ENCODE results near the gene BLOC1S2.
"Not testable (repeated sequence)": the region's sequence is repeated elsewhere in the genome, so short reads cannot be mapped to it uniquely, and the experiment has no call there.

The BLOC1S2 gene

DNA sequence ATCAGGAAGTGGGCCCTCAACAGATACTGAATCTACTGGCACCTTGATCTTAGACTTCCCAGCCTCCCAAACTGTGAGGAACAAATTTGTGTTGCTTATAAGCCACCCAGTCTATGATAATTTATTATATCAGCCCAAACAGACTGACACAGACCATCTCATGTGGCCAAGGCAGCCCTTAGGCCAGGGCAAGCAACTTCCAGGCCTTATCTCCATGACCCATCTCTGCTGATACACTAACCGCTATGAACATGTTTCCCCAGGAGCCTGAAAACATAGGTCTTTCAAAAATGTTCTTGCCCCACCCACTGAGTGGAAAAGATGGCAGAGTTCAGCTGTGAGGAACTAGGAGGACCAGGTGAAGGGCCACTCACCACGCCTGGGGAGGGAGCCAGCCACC, 3.2 kb upstream of the BLOC1S2 start:
- DNase-seq = no peak

- no peak for DNase-seq
Measured at GRCh38 chr10:100288196-100288595, 1.7 kb upstream of the BLOC1S2 start.

GRCh38 chr10:100287756-100288155, 1.3 kb upstream of the BLOC1S2 start:
- no peak for DNase-seq

- DNase-seq = not testable (repeated sequence)
Measured at GRCh38 chr10:100285326-100285725, 1.2 kb downstream of the BLOC1S2 start.

GRCh38 chr10:100282907-100283306, 3.6 kb downstream of the BLOC1S2 start:
- DNase-seq = no peak

DNA sequence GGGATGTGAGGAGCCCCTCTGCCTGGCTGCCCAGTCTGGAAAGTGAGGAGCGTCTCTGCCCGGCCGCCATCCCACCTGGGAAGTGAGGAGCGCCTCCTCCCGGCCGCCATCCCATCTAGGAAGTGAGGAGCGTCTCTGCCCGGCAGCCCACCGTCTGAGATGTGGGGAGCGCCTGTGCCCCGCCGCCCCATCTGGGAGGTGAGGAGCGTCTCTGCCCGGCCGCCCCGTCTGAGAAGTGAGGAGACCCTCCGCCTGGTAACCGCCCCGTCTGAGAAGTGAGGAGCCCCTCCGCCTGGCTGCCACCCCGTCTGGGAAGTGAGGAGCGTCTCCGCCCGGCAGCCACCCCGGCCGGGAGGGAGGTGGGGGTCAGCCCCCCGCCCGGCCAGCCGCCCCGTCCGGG, 9.5 kb downstream of the BLOC1S2 start:
- DNase-seq = not testable (repeated sequence)

DNA sequence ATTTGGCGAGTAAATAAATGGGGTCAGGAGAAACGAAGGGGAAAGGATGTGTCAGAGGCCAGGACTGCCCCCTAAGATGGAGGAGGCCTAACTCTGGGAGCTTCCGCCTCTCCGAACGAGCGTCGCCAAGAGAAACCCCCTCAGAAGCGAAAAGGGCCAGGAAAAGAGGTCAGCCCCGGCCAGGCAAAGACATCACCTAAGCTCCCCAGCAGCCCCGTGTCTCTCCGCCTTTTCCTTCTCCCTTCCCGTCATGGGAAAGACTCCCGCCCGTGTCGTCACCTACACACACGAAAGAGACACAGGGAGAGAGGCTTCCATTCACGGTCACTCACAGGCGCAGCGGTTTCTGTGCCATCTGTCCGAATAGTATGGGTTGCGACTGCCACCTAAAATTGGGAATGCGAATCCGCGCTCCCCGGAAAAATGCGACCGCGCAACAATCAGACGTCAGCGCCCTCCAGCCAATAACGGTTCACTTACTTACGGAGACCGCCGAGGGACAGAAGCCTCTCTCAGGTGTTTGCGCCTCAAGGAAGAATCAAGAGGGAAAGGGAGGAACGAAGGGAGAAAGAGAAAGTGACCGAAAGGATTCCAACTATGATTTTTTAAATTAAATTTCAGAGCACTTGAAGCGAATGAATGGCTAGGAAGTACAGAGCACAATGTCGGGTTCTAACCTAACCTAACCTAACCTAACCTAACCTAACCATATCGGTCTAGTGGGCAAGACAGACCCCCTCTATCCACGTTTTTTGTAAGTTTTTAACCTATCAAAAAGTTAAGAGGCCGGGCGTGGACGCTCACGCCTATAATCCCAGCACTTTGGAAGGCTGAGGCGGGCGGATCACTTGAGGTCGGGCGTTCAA, 19.0 kb downstream of the BLOC1S2 start, which contains the start of gene CWF19L1:
CWF19L1 (minus strand) TSS at position 400 of the 866 bp plus-strand sequence; CDS start at position 355, 45 bp downstream.
- peak; percentile 10 to 51 (median 34) for DNase-seq

GRCh38 chr10:100265821-100266485, 20.5 kb downstream of the BLOC1S2 start:
- no peak for DNase-seq

DNA sequence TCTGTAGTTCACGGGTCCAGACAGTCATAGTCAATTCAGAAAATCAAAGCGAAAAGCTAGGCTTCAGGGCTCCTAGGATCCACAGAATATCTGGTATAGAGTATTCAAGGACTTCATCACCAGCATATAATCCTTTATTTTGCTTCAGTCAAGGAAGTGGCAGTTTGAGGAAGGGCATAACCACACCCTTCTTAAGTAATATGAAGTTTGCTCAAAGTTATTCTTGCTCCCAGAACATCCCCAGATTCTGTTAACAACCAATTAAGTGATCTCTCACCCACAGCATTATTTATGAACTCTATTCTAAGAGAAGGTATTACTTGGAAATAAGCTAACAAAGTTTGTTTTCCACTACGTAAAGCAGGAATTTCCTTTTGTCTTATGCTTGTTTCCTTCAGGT, 32.3 kb downstream of the BLOC1S2 start:
- no peak for DNase-seq

GRCh38 chr10:100253041-100253440, 33.4 kb downstream of the BLOC1S2 start:
- no peak for DNase-seq

GRCh38 chr10:100248820-100249219, 37.7 kb downstream of the BLOC1S2 start:
- DNase-seq = no peak

GRCh38 chr10:100245484-100246220, 40.8 kb downstream of the BLOC1S2 start:
- no peak for DNase-seq

- DNase-seq = no peak
Measured at GRCh38 chr10:100239851-100240250, 46.6 kb downstream of the BLOC1S2 start.

DNA sequence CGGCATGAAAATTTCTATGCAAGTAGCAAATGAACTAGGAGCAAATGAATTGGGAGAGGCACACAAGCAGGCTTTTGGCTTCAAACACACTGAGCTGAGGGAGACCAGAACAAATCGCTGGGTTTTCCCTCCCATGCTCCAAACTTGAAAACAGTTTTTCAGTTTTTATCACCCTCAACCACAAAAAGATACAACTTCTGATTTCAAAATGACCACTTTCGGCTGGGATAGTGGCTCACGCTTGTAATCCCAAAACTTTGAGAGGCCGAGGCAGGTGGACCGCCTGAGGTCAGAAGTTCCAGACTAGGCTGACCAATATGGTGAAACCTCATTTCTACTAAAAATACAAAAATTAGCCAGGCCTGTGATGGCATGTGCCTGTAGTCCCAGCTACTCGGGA, 48.1 kb downstream of the BLOC1S2 start:
- DNase-seq = no peak

GRCh38 chr10:100232101-100232500, 54.4 kb downstream of the BLOC1S2 start:
- DNase-seq = no peak

- no peak for DNase-seq
Measured at GRCh38 chr10:100229819-100230422, 56.6 kb downstream of the BLOC1S2 start.

DNA sequence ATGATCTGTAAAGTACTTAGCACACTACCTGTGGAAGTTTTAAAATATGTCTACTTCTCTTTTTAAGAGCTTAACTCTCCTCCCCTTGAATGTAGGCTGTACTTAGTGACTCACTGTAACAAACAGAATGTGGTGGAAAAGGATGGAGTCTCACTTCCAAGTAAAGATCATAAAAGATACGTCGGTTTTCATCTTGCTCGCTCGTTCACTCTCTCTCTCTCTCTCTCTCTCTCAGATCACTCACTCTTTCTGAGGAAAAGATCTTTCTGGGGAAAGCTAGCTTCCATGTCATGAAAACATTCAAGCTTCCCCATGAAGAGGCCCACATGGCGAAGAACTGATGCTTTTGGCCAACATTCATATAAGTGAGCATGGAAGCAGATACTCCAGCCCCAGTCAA, 62.6 kb downstream of the BLOC1S2 start:
- no peak for DNase-seq
